OCI-LY1 (cell line): ENCODE measurements around the gene SPDL1.

ENCODE experiments used
- H2AFZ ChIP-seq: fragments of 200-600 bp; sonication (generic), shearing (Covaris generic); 2 replicates; pipeline ENCODE4 v1.6.0; 2014; ENCODE audit warnings: antibody characterized with exemption, mild to moderate bottlenecking, low read length
- H3F3A ChIP-seq: fragments of 200-600 bp; sonication (generic), shearing (Covaris generic); 2 replicates; pipeline ENCODE4 v1.6.0; 2014; ENCODE audit warnings: mild to moderate bottlenecking, antibody characterized with exemption, low read length, moderate library complexity; ENCODE audit not compliant: insufficient read depth
- H3K27ac ChIP-seq: fragments of 200-600 bp; sonication (generic); 2 replicates; pipeline ENCODE4 v1.5.1; 2014; ENCODE audit warnings: low read length, mixed run types, mild to moderate bottlenecking, low read depth; ENCODE audit not compliant: poor library complexity, severe bottlenecking
- H3K27me3 ChIP-seq: fragments of 200-600 bp; sonication (generic); 2 replicates; pipeline ENCODE4 v1.6.0; 2014; ENCODE audit warnings: antibody characterized with exemption, mild to moderate bottlenecking, low read length, moderate library complexity; ENCODE audit not compliant: insufficient read depth
- H3K36me3 ChIP-seq: fragments of 200-600 bp; sonication (generic); 2 replicates; pipeline ENCODE4 v1.6.1; 2014; ENCODE audit warnings: mild to moderate bottlenecking, antibody characterized with exemption, low read length, moderate library complexity, mixed read lengths; ENCODE audit not compliant: insufficient read depth
- H3K4me1 ChIP-seq: fragments of 200-600 bp; sonication (generic); 2 replicates; pipeline ENCODE4 v1.5.1; 2014; ENCODE audit warnings: mild to moderate bottlenecking, low read length, moderate library complexity; ENCODE audit not compliant: insufficient read depth, severe bottlenecking
- H3K4me2 ChIP-seq: fragments of 200-600 bp; sonication (generic), shearing (Covaris generic); 2 replicates; pipeline ENCODE4 v1.6.1; 2014; ENCODE audit warnings: low read length
- H3K4me3 ChIP-seq: fragments of 200-600 bp; sonication (generic); 2 replicates; pipeline ENCODE4 v1.5.1; 2014; ENCODE audit warnings: low read length, low read depth, mild to moderate bottlenecking, mixed read lengths; ENCODE audit not compliant: poor library complexity, severe bottlenecking
- H3K79me2 ChIP-seq: fragments of 200-600 bp; shearing (Covaris generic); 2 replicates; pipeline ENCODE4 v1.6.1; 2016; ENCODE audit warnings: mixed run types, low read length, mixed read lengths; ENCODE audit not compliant: insufficient read depth
- H3K9ac ChIP-seq: fragments of 200-600 bp; sonication (generic), shearing (Covaris generic); 2 replicates; pipeline ENCODE4 v1.6.1; 2014; ENCODE audit warnings: mild to moderate bottlenecking, low read length, mixed read lengths
- H3K9me2 ChIP-seq: fragments of 200-600 bp; sonication (generic), shearing (Covaris generic); 2 replicates; pipeline ENCODE4 v1.6.1; 2014; ENCODE audit warnings: low read depth, mild to moderate bottlenecking, low read length, mixed read lengths
- H3K9me3 ChIP-seq: fragments of 200-600 bp; shearing (Covaris generic); 2 replicates; pipeline ENCODE4 v1.6.1; 2014; ENCODE audit warnings: low read length, mixed read lengths
- H4K20me1 ChIP-seq: fragments of 200-600 bp; sonication (generic), shearing (Covaris generic); 2 replicates; pipeline ENCODE4 v1.6.0; 2016; ENCODE audit warnings: mild to moderate bottlenecking, low read length; ENCODE audit not compliant: insufficient read depth
- EZH2 ChIP-seq: fragments of 200-600 bp; sonication (generic), shearing (Covaris generic); IDR thresholded peaks from 2 replicates; pipeline ENCODE4 v1.8.0; 2017; ENCODE audit warnings: borderline replicate concordance, mixed run types, mild to moderate bottlenecking, antibody characterized with exemption, low read length, moderate library complexity, mixed read lengths
- TF ChIP-seq, protein P1 (sequence below): fragments of 200-600 bp; sonication (generic), shearing (Covaris generic); IDR thresholded peaks from 2 replicates; pipeline ENCODE4 v1.5.1; 2017; ENCODE audit warnings: mild to moderate bottlenecking, antibody characterized with exemption, low read length, moderate library complexity, mixed read lengths

Gene SPDL1

DNA sequence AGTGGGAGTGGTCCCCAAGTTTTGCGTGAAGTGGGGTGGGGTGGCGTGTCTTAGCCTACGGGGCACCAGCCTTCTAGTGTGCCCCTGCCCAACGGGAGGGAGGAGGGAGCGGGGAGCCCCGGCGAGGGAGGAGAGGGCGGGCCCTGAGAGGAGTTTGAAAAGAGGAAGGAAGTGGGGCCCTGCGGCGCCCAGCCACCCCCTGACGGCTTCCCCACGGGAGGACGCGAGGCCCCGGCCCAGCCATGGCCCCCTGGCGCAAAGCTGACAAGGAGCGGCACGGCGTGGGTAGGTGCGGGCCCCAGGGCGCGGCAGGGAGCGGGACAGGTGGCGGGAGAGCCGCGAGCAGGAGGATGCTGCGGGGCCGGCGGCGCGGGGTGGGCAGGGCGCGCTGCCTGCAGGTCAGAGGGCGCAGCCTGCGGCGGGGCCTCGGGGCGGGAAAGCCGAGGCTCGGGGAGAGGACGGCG, 53.5 kb downstream of the SPDL1 start, which contains the start of gene DOCK2:
TSS of gene DOCK2 (plus strand) at position 191 of the 464 bp plus-strand sequence. CDS start at position 243, 52 bp downstream.
- H3K9me3 ChIP-seq: peaks cover 13% of the 10 kb centered on the region
- peak within 1 kb of the TSS; percentile 74 for H3K4me3 ChIP-seq

DNA sequence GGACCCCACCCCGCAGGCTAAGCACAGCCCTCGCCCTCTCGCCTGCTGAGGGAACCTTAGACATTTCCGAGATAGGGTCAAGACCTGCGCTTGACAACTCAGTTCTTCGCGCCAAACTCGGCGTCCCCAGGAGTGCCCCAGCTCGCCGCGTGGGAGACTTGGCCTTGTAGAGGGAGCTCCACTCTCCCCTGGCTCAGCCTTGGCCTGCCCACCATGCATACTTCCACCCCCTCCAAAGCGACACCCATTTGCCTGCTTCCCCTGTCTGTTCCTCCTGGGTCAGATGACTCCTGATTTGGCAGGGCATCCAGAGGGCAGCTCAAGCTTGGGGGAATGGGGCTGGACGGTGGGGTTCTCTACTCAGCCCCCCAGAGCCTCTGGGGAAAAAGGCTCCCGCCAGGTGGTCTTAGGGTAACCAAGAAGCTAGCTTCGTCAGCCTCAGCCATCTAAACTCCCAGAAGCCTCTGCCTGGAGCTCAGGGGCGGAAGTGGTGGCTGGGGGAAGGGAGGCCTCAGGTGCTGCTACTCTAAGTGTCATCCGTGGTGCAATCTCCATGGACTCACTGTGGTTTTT, 54.1 kb downstream of the SPDL1 start:
- no peaks in the 10 kb centered on the region for H4K20me1 ChIP-seq
- peak overlapping the region; percentile 94 for H3K9ac ChIP-seq
- peaks cover 13% of the 10 kb centered on the region for H3K9me3 ChIP-seq
- H3K4me3 ChIP-seq: peak overlapping the region; percentile 74
- no peak overlapping the region for H2AFZ ChIP-seq
- H3K9me2 ChIP-seq: no peaks in the 10 kb centered on the region
- H3K36me3 ChIP-seq: peaks cover 46% of the 10 kb centered on the region
- no peaks in the 10 kb centered on the region for H3F3A ChIP-seq
- TF ChIP-seq, protein P1, sequence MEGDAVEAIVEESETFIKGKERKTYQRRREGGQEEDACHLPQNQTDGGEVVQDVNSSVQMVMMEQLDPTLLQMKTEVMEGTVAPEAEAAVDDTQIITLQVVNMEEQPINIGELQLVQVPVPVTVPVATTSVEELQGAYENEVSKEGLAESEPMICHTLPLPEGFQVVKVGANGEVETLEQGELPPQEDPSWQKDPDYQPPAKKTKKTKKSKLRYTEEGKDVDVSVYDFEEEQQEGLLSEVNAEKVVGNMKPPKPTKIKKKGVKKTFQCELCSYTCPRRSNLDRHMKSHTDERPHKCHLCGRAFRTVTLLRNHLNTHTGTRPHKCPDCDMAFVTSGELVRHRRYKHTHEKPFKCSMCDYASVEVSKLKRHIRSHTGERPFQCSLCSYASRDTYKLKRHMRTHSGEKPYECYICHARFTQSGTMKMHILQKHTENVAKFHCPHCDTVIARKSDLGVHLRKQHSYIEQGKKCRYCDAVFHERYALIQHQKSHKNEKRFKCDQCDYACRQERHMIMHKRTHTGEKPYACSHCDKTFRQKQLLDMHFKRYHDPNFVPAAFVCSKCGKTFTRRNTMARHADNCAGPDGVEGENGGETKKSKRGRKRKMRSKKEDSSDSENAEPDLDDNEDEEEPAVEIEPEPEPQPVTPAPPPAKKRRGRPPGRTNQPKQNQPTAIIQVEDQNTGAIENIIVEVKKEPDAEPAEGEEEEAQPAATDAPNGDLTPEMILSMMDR: no peak
- no peak for TF ChIP-seq EZH2
- peak overlapping the region; percentile 85 for H3K4me2 ChIP-seq
- H3K27ac ChIP-seq: peak overlapping the region; percentile 88
- peaks cover 47% of the 10 kb centered on the region for H3K79me2 ChIP-seq
- no peaks in the 10 kb centered on the region for H3K27me3 ChIP-seq
- H3K4me1 ChIP-seq: peaks cover 16% of the 10 kb centered on the region

More for the DNA sequence above, 53.5 kb downstream of the SPDL1 start, which contains the start of gene DOCK2:
- peaks cover 42% of the 10 kb centered on the region for H3K79me2 ChIP-seq
- H3K27ac ChIP-seq: peak within 1 kb of the TSS; percentile 88
- no peaks in the 10 kb centered on the region for H3F3A ChIP-seq
- H3K4me2 ChIP-seq: peak within 1 kb of the TSS; percentile 85
- TF ChIP-seq, protein P1: no peak
- no peak for TF ChIP-seq EZH2
- H3K4me1 ChIP-seq: peaks cover 16% of the 10 kb centered on the region
- peaks cover 41% of the 10 kb centered on the region for H3K36me3 ChIP-seq
- peak within 1 kb of the TSS; percentile 94 for H3K9ac ChIP-seq
- no peaks in the 10 kb centered on the region for H3K9me2 ChIP-seq
- H3K27me3 ChIP-seq: no peaks in the 10 kb centered on the region
- H4K20me1 ChIP-seq: no peaks in the 10 kb centered on the region
- peak within 1 kb of the TSS; percentile 76 for H2AFZ ChIP-seq

DNA sequence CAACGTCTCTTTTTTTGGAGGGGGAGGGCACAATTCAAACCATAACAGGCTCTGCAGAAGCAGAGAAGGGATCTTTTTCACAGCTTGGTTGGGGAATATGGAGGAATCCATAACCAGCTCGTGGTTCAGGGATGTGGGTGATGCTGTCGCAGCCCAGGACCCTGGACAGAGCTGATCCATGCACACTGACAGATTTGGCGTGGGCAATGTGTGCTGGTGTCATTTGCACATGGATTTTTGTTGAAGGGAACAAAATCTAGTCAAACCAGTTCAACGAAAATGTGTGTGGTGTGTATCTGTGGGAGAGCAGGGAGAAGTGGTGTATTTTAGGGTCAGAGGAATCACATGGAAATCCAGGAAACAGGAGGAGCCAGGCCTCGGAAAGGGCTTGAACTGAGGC, 57.7 kb downstream of the SPDL1 start:
- no peaks in the 10 kb centered on the region for H3F3A ChIP-seq
- peaks cover 13% of the 10 kb centered on the region for H3K9me3 ChIP-seq
- H3K79me2 ChIP-seq: peaks cover 76% of the 10 kb centered on the region
- no peaks in the 10 kb centered on the region for H3K9me2 ChIP-seq
- H3K27ac ChIP-seq: no peak overlapping the region
- no peaks in the 10 kb centered on the region for H4K20me1 ChIP-seq
- no peak overlapping the region for H3K4me2 ChIP-seq
- H3K4me3 ChIP-seq: no peak overlapping the region
- no peaks in the 10 kb centered on the region for H3K27me3 ChIP-seq
- peaks cover 15% of the 10 kb centered on the region for H3K4me1 ChIP-seq
- peaks cover 59% of the 10 kb centered on the region for H3K36me3 ChIP-seq
- TF ChIP-seq EZH2: no peak
- TF ChIP-seq, protein P1: no peak
- H2AFZ ChIP-seq: no peak overlapping the region
- no peak overlapping the region for H3K9ac ChIP-seq
